Measurements from ENCODE around the gene FAM3B. TPM values are rescaled to one million over a fixed set of nuclear protein-coding genes. Genes with fewer than 3 reads are reported as not detected.

Gene FAM3B, protein sequence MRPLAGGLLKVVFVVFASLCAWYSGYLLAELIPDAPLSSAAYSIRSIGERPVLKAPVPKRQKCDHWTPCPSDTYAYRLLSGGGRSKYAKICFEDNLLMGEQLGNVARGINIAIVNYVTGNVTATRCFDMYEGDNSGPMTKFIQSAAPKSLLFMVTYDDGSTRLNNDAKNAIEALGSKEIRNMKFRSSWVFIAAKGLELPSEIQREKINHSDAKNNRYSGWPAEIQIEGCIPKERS
- total RNA-seq: not detected in 2 replicates

DNA sequence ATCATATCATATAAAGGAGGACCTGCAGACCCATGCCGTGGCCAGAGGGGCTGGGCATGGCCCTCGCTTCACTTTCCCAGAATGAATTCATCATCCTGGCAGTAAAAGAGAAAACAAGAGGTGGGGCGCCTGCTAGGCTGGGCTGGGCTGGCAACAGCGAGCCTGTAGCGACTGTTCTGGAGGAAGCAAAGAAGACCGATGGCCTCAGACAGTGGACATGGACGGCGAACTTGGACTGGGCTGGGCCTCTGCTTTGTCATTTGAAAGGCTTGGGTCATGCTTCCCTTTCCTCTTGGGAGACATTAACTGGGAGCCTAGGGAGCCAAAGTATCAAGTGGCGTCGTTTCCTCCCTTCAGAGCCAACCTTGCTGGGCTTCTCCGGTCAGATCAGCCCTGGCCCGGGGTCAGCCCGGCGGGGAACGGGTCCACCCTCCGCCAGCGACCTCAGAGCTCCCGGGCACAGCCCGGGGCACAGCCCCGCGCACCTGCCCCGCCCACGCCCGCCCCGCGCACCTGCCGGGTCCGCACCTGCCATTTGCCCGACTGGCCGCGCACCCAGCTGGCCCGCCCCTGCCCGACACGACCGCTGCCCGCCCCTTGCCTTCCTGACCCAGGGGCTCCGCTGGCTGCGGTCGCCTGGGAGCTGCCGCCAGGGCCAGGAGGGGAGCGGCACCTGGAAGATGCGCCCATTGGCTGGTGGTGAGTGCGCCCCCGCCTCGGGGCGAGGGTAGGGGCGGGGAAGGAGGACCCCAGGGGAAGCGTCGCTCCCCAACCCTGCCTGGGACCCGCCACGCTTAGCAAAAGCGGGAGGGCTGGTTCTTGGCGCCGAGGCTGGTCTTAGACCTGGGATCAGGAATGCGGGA is at the start of gene FAM3B:
TSS of gene FAM3B (plus strand) at position 602 of the 863 bp plus-strand sequence. CDS start at position 681, 79 bp downstream.
- no peak for DNase-seq (ENCODE audit: low read depth)
- TF ChIP-seq CTCF (IDR thresholded peaks at IDR 0.05; ENCODE audit: insufficient read depth, low read depth, low read length): no peak
- H3K4me3 ChIP-seq (ENCODE audit: low read depth, low read length): no peak within 1 kb of the TSS

DNA sequence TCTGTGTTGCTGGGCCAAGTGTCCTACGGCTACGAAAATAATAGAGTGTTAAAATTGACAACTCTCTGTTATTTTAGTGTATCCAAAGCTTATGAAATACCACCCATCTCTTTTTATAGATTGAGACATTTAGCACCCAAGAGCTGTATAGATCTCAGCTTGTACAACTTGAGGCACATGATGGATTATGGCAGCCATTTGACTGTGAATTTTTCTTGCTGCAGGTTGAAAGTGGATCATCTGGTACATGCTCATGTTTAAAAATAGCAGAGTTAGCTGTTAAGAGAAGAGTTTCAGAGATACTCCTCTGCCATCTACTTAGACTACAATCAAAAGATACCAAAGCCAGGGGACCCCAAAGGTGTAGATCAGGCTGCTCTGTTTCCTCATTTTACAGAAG is 49.3 kb upstream of the FAM3B start:
- no peak for TF ChIP-seq CTCF (IDR thresholded peaks at IDR 0.05; ENCODE audit: insufficient read depth, low read depth, low read length)
- DNase-seq (ENCODE audit: low read depth): no peak
- H3K4me3 ChIP-seq (ENCODE audit: low read depth, low read length): no peak overlapping the region

GRCh38 chr21:41269535-41269934 is 47.1 kb upstream of the FAM3B start:
- DNase-seq (ENCODE audit: low read depth): no peak
- TF ChIP-seq CTCF (IDR thresholded peaks at IDR 0.05; ENCODE audit: insufficient read depth, low read depth, low read length): no peak
- no peak overlapping the region for H3K4me3 ChIP-seq (ENCODE audit: low read depth, low read length)

- no peak for DNase-seq (ENCODE audit: low read depth)
- no peak for TF ChIP-seq CTCF (IDR thresholded peaks at IDR 0.05; ENCODE audit: insufficient read depth, low read depth, low read length)
- H3K4me3 ChIP-seq (ENCODE audit: low read depth, low read length): no peak overlapping the region
Measured at GRCh38 chr21:41277196-41277595, 39.4 kb upstream of the FAM3B start.

DNA sequence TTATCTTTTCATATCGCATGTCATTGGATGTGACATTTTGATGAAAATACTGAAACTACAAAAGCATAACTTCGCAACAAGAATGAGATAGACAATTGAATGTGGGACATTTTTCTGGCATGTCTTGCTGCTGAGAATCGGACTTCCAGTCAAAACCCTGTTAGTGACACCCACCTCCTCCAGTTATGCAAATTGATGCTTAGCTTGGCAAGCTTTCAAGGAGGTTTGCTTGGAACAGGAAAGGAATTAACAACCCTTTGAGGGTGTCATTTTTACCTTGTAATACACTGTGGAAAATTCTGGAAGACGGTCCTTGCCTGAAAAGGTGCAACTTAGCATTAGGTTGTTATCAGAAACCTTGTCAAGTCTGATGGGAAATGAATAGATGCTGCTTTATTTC is 38.8 kb upstream of the FAM3B start:
- DNase-seq (ENCODE audit: low read depth): no peak
- no peak overlapping the region for H3K4me3 ChIP-seq (ENCODE audit: low read depth, low read length)
- TF ChIP-seq CTCF (IDR thresholded peaks at IDR 0.05; ENCODE audit: insufficient read depth, low read depth, low read length): no peak

- H3K4me3 ChIP-seq (ENCODE audit: low read depth, low read length): no peak overlapping the region
- TF ChIP-seq CTCF (IDR thresholded peaks at IDR 0.05; ENCODE audit: insufficient read depth, low read depth, low read length): no peak
- peak; percentile 86 for DNase-seq (ENCODE audit: low read depth)
Measured at GRCh38 chr21:41280115-41280919, 36.3 kb upstream of the FAM3B start.

All from fibroblast of villous mesenchyme (primary cell).